Naive thymus-derived CD4-positive, alpha-beta T cell (primary cell): ENCODE data around the gene ING3. TPM values are rescaled to one million over a fixed set of nuclear protein-coding genes. Genes with fewer than 3 reads are reported as not detected.
A peak's percentile ranks its signal among the peaks of the same experiment; 100 is the strongest.

ENCODE experiments used
- ATAC-seq: fragments of 150-1000 bp; cut with Tn5 transposase; 2 replicates; pipeline ENCODE4 v1.10.0; 2021; ENCODE audit warnings: mild to moderate bottlenecking, moderate library complexity
- CTCF ChIA-PET: fragments of 350-600 bp; sonication (Branson Sonifier 250); formaldehyde crosslinking; loops from one replicate; lab custom pipeline; 2021; ENCODE audit warnings: antibody characterized with exemption; lab: Charles Lee
- POLR2A ChIA-PET: fragments of 350-600 bp; sonication (Branson Sonifier 250); formaldehyde crosslinking; loops from one replicate; lab custom pipeline; 2021; ENCODE audit warnings: antibody characterized with exemption, inconsistent platforms; lab: Charles Lee
- DNase-seq, 9 donors: peaks; one replicate each; pipeline versions ENCODE4 v3.0.0 to v3.0.0-alpha.2; 2020 to 2022; ENCODE audit warnings: mixed read lengths in 1 of 9
- H3K27ac ChIP-seq: one replicate; pipeline ENCODE4 v1.7.0; 2013; ENCODE audit warnings: mild to moderate bottlenecking, low read depth, low read length, moderate library complexity
- H3K27me3 ChIP-seq, 2 donors: one replicate each; pipeline ENCODE4 v1.7.0; 2013; ENCODE audit warnings: low read length in 2 of 2, mild to moderate bottlenecking in 2 of 2, moderate library complexity in 2 of 2; ENCODE audit not compliant: control insufficient read depth in 2 of 2, insufficient read depth in 2 of 2
- H3K36me3 ChIP-seq, 3 experiments: 1 replicate in 2 of 3; 2 replicates in 1 of 3; pipeline ENCODE4 v1.7.0; 2013; ENCODE audit warnings: low read length in 3 of 3, mild to moderate bottlenecking in 3 of 3, moderate library complexity in 1 of 3; ENCODE audit not compliant: insufficient read depth in 3 of 3, control insufficient read depth in 2 of 3
- H3K4me1 ChIP-seq, 2 donors: one replicate each; pipeline ENCODE4 v1.7.0; 2013; ENCODE audit warnings: low read length in 2 of 2, mild to moderate bottlenecking in 2 of 2, moderate library complexity in 1 of 2; ENCODE audit not compliant: control insufficient read depth in 2 of 2, insufficient read depth in 2 of 2
- H3K4me3 ChIP-seq: 2 replicates; pipeline ENCODE4 v1.7.0; 2013; ENCODE audit warnings: mild to moderate bottlenecking, low read length
- H3K9me3 ChIP-seq, 3 experiments: 1 replicate in 2 of 3; 2 replicates in 1 of 3; pipeline ENCODE4 v1.7.0; 2013; ENCODE audit warnings: low read length in 3 of 3; ENCODE audit not compliant: control insufficient read depth in 2 of 3
- H3K27ac Mint-ChIP-seq, 9 donors: one replicate each; pipeline ENCODE4 v1.8.0; 2020 to 2022; ENCODE audit warnings: mixed read lengths in 9 of 9, mild to moderate bottlenecking in 8 of 9, moderate library complexity in 5 of 9, inconsistent platforms in 2 of 9
- H3K27me3 Mint-ChIP-seq, 5 donors: one replicate each; pipeline ENCODE4 v1.8.0; 2021 to 2022; ENCODE audit warnings: mixed read lengths in 5 of 5, mild to moderate bottlenecking in 1 of 5
- H3K36me3 Mint-ChIP-seq, 5 donors: one replicate each; pipeline ENCODE4 v1.8.0; 2020 to 2022; ENCODE audit warnings: mixed read lengths in 5 of 5, mild to moderate bottlenecking in 3 of 5, inconsistent platforms in 1 of 5
- H3K4me1 Mint-ChIP-seq, 7 donors: one replicate each; pipeline ENCODE4 v1.8.0; 2020 to 2022; ENCODE audit warnings: mixed read lengths in 7 of 7, mild to moderate bottlenecking in 3 of 7, inconsistent platforms in 1 of 7
- H3K4me3 Mint-ChIP-seq, 10 donors: one replicate each; pipeline ENCODE4 v1.8.0; 2020 to 2022; ENCODE audit warnings: mild to moderate bottlenecking in 10 of 10, mixed read lengths in 10 of 10, moderate library complexity in 6 of 10, inconsistent platforms in 2 of 10
- H3K9me3 Mint-ChIP-seq, 11 donors: one replicate each; pipeline ENCODE4 v1.8.0; 2020 to 2022; ENCODE audit warnings: mixed read lengths in 11 of 11, mild to moderate bottlenecking in 4 of 11, inconsistent platforms in 1 of 11, moderate library complexity in 1 of 11
- intact Hi-C, 2 donors: fragments of 100-400 bp; cut with micrococcal nuclease; formaldehyde crosslinking; loops; one replicate each; pipeline ENCODE4 v1.15.1; 2023
- polyA plus RNA-seq, 2 donors: library from polyadenylated mRNA; unstranded; fragments of 300-500 nt; fragmentation: Illumina TruSeq; gene quantifications; one replicate each; pipeline ENCODE4 v1.2.3, GENCODE V29; 2021
- total RNA-seq, 6 experiments: library from RNA in 5 of 6; stranded (reverse) in 5 of 6; gene quantifications; 1 replicate in 5 of 6; 2 replicates in 1 of 6; pipeline ENCODE4 v1.2.3 and lab custom pipeline; 2021 to 2026

The ING3 gene
- total and polyA plus RNA-seq, 7 experiments from 2014 or later = 26.4 to 36.1 (median 29.9) TPM

DNA sequence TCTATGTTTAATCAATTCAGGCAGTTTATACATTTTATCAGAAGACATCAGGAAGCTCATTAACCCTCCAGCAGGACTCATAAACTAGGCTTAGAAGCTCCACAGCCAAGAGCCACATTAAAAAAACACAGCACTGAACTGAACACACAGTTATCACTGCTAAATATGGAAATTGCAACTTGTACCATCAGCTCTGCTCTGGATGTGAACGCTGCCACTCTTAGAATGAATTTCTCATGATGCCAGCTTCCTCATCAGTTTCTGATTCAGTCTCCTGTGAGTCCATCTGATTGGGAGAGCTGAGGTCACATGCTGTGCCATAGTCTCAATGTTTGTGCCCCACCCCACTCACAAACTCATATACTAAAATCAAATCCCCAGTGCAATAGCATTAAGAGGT, 17.1 kb upstream of the ING3 start:
- POLR2A ChIA-PET = no interaction called here
- no peak overlapping the region for H3K27ac Mint-ChIP-seq
- no peaks in the 10 kb centered on the region for H3K4me1 Mint-ChIP-seq
- peaks cover 7 to 25% (median 11%) of the 10 kb centered on the region in 5 donors for H3K27me3 Mint-ChIP-seq
- CTCF ChIA-PET = no interaction called here
- peaks cover 0 to 4% (median 0%) of the 10 kb centered on the region in 5 donors for H3K36me3 Mint-ChIP-seq
- Histone ChIP-seq H3K4me1 (no peaks in the 10 kb centered on the region), H3K4me3 (no peak overlapping the region), H3K27me3 (no peaks in the 10 kb centered on the region), H3K9me3 (no peaks in the 10 kb centered on the region), H3K27ac (no peak overlapping the region), H3K36me3 (no peaks in the 10 kb centered on the region)
- no peak overlapping the region for H3K4me3 Mint-ChIP-seq
- ATAC-seq (no peak), DNase-seq (no peak)
- no peaks in the 10 kb centered on the region for H3K9me3 Mint-ChIP-seq
- intact Hi-C loops = no loop called here

DNA sequence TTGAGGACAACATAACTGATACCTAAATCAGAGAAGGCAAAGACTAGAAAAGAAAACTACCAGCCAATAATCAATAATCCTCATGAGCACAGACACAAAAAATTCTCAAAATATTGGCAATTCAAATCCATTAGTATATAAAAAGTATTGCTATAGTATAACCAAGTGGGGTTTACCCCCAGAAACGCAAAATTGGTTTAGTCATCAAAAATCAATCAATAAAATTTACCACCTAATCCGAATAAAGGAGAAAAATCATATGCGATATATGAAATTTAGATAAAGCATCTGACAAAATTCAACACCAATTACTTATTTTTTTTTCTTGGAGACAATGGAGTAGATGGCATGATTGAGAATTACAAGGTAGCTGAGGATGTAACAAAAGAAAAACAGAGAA, 11.2 kb upstream of the ING3 start:
- ChIA-PET CTCF (interaction anchor here (0.7 to 1.5 kb wide), 3 partner anchors 13 to 145 kb away, joined by 3 read pairs; no protein-coding TSS in a partner anchor), POLR2A (no interaction called here)
- Histone ChIP-seq H3K9me3 (no peaks in the 10 kb centered on the region), H3K27ac (no peak overlapping the region), H3K4me3 (no peak overlapping the region), H3K27me3 (no peaks in the 10 kb centered on the region), H3K4me1 (no peaks in the 10 kb centered on the region), H3K36me3 (no peaks in the 10 kb centered on the region)
- Mint-ChIP-seq H3K27ac (no peak overlapping the region), H3K4me1 (no peaks in the 10 kb centered on the region), H3K9me3 (no peaks in the 10 kb centered on the region), H3K36me3 (peaks cover 0 to 4% (median 0%) of the 10 kb centered on the region in 5 donors), H3K27me3 (peaks cover 0 to 18% (median 9%) of the 10 kb centered on the region in 5 donors), H3K4me3 (no peak overlapping the region)
- intact Hi-C loops = no loop called here
- DNase-seq = no peak
- no peak for ATAC-seq

- H3K27ac ChIP-seq = no peak overlapping the region
- Mint-ChIP-seq H3K4me1 (no peaks in the 10 kb centered on the region), H3K36me3 (peaks cover 0 to 4% (median 0%) of the 10 kb centered on the region in 5 donors), H3K4me3 (no peak overlapping the region), H3K27me3 (peaks cover under 1 to 28% (median 9%) of the 10 kb centered on the region in 5 donors), H3K27ac (no peak overlapping the region), H3K9me3 (no peaks in the 10 kb centered on the region)
- H3K9me3 ChIP-seq = no peaks in the 10 kb centered on the region
- ATAC-seq (peak; percentile 47), DNase-seq (no peak)
- no peak overlapping the region for H3K4me3 ChIP-seq
- H3K36me3 ChIP-seq = no peaks in the 10 kb centered on the region
- ChIA-PET CTCF (no interaction called here), POLR2A (no interaction called here)
- intact Hi-C loops = loop anchor here (1.0 to 10.0 kb wide), 4 partner anchors 86 to 149 kb away; partner anchors contain the start of gene TSPAN12 (in 1 of the 2)
- no peaks in the 10 kb centered on the region for H3K4me1 ChIP-seq
- H3K27me3 ChIP-seq = no peaks in the 10 kb centered on the region
Observed at GRCh38 chr7:120941064-120941463, 9.5 kb upstream of the ING3 start.

GRCh38 chr7:120941856-120942255, 8.7 kb upstream of the ING3 start:
- peaks cover 0 to 3% (median 0%) of the 10 kb centered on the region in 5 donors for H3K36me3 Mint-ChIP-seq
- H3K4me1 Mint-ChIP-seq = no peaks in the 10 kb centered on the region
- H3K27ac Mint-ChIP-seq = no peak overlapping the region
- ChIA-PET CTCF (no interaction called here), POLR2A (no interaction called here)
- ATAC-seq (no peak), DNase-seq (no peak)
- H3K27me3 Mint-ChIP-seq = peaks cover 6 to 33% (median 14%) of the 10 kb centered on the region in 5 donors
- Histone ChIP-seq H3K36me3 (no peaks in the 10 kb centered on the region), H3K4me3 (no peak overlapping the region), H3K9me3 (no peaks in the 10 kb centered on the region), H3K27me3 (no peaks in the 10 kb centered on the region), H3K4me1 (no peaks in the 10 kb centered on the region), H3K27ac (no peak overlapping the region)
- intact Hi-C loops = loop anchor here (1.0 to 10.0 kb wide), 4 partner anchors 87 to 150 kb away; partner anchors contain the start of gene TSPAN12 (in 1 of the 2)
- no peak overlapping the region for H3K4me3 Mint-ChIP-seq
- H3K9me3 Mint-ChIP-seq = no peaks in the 10 kb centered on the region

DNA sequence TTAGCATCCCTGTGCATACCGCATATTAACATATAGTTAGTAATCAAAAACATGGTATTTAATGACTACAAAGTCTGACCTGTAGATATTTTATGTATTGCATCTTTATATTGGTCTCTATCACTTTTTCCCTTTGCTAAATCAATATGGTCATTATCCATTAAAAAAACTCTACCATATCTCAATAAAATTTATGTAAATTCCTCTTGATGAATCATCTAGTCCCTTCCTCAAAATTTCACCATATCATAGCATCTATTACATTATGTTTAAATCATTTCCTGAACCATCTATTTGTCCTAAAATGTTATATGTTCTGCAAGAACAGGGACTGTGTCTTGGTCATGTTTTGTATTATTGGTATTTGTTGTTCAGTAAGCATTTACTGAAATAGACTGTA, 7.7 kb upstream of the ING3 start:
- ATAC-seq (no peak), DNase-seq (no peak)
- POLR2A ChIA-PET = no interaction called here
- CTCF ChIA-PET = no interaction called here
- Histone ChIP-seq H3K36me3 (no peaks in the 10 kb centered on the region), H3K4me3 (no peak overlapping the region), H3K9me3 (no peaks in the 10 kb centered on the region), H3K4me1 (no peaks in the 10 kb centered on the region), H3K27me3 (no peaks in the 10 kb centered on the region), H3K27ac (no peak overlapping the region)
- Mint-ChIP-seq H3K4me3 (no peak overlapping the region), H3K36me3 (no peaks in the 10 kb centered on the region), H3K4me1 (no peaks in the 10 kb centered on the region), H3K9me3 (no peaks in the 10 kb centered on the region), H3K27me3 (peaks cover 8 to 36% (median 19%) of the 10 kb centered on the region in 5 donors), H3K27ac (no peak overlapping the region)
- intact Hi-C loops = loop anchor here in 1 of 2 donors (10.0 kb wide), 1 partner anchor 88 kb away; the partner anchor contains the start of gene TSPAN12

DNA sequence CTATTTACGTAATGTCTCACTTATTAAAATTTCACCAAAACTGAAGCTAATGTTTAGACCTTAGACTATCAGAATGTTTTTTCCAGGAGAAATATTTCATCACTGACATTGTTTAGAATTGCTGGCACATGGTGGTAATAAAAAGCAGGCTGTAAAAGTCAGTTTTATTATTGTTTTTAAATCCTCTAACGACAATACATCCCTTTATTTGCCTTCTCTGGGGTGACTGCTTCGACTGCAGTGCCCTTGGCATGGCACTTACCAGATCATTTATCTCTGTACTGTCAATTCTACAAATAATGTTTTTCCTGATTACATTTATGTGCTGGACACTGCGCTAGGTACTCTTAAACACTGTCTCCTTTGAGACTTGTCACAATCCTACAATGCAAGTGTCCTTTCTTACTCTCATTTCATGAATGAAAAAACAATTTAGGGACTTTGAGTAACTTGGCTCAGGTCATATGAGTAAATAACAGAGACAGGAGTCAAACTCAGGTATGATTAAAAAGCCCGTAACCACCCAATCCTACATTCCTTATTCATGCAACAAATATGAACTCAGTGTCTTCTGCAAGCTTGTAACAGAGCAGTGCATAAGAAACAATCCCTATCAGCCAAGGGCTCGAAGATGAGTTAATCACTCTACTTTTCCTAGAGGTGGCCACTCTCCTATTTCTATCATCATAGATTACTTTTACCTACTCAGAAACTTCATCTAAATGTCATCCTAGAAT, 5.6 kb upstream of the ING3 start:
- no peaks in the 10 kb centered on the region for H3K36me3 ChIP-seq
- peaks cover 0 to 1% (median 0%) of the 10 kb centered on the region in 11 donors for H3K9me3 Mint-ChIP-seq
- ChIA-PET CTCF (no interaction called here), POLR2A (no interaction called here)
- H3K27me3 ChIP-seq = no peaks in the 10 kb centered on the region
- ATAC-seq = no peak
- peaks cover 15 to 31% (median 20%) of the 10 kb centered on the region in 5 donors for H3K27me3 Mint-ChIP-seq
- peaks cover 6 to 9% (median 8%) of the 10 kb centered on the region in 7 donors for H3K4me1 Mint-ChIP-seq
- H3K27ac Mint-ChIP-seq = no peak overlapping the region
- H3K4me1 ChIP-seq = no peaks in the 10 kb centered on the region
- no peak overlapping the region for H3K4me3 ChIP-seq
- DNase-seq = no peak
- H3K27ac ChIP-seq = no peak overlapping the region
- no peaks in the 10 kb centered on the region for H3K9me3 ChIP-seq
- no peaks in the 10 kb centered on the region for H3K36me3 Mint-ChIP-seq
- no peak overlapping the region for H3K4me3 Mint-ChIP-seq
- intact Hi-C loops = loop anchor here in 1 of 2 donors (10.0 kb wide), 1 partner anchor 90 kb away; the partner anchor contains the start of gene TSPAN12
